Heart right ventricle (tissue), 16 donors: Measurements from ENCODE around the gene SRSF2. TPM values are rescaled to one million over a fixed set of nuclear protein-coding genes. Genes with fewer than 3 reads are reported as not detected.

Source experiments
- ATAC-seq, 8 donors: fragments of 200-7000 bp; cut with Tn5 transposase; one replicate each; pipeline ENCODE4 v1.9.1; 2020; ENCODE audit warnings: mild to moderate bottlenecking in 8 of 8, moderate library complexity in 8 of 8, moderate number of reproducible peaks in 1 of 8
- DNase-seq, 2 donors: peaks; one replicate each; pipeline ENCODE4 v3.0.0-alpha.2; 2020
- H3K27ac ChIP-seq, 10 donors: fragments of 200-600 bp; sonication (generic) in 2 of 10; one replicate each; pipeline versions ENCODE4 v1.5.0 to v1.8.0; 2020 to 2022; ENCODE audit warnings: mild to moderate bottlenecking in 3 of 10
- H3K27me3 ChIP-seq, 7 donors: fragments of 200-600 bp; one replicate each; pipeline ENCODE4 v1.8.0; 2021 to 2022; ENCODE audit warnings: mild to moderate bottlenecking in 2 of 7
- H3K36me3 ChIP-seq, 9 donors: fragments of 200-600 bp; sonication (generic) in 1 of 9; one replicate each; pipeline versions ENCODE4 v1.5.0 to v1.8.0; 2020 to 2022; ENCODE audit warnings: mild to moderate bottlenecking in 2 of 9
- H3K4me1 ChIP-seq, 9 donors: fragments of 200-600 bp; sonication (generic) in 1 of 9; one replicate each; pipeline versions ENCODE4 v1.5.0 to v1.8.0; 2020 to 2022; ENCODE audit warnings: mild to moderate bottlenecking in 4 of 9
- H3K4me3 ChIP-seq, 10 donors: fragments of 200-600 bp; sonication (generic) in 2 of 10; one replicate each; pipeline versions ENCODE4 v1.5.0 to v1.8.0; 2020 to 2022; ENCODE audit warnings: mild to moderate bottlenecking in 7 of 10, moderate library complexity in 2 of 10
- H3K9me3 ChIP-seq, 11 donors: fragments of 200-600 bp in 10 of 11; sonication (generic) in 2 of 11; one replicate each; pipeline versions ENCODE4 v1.5.0 to v1.8.0; 2013 to 2022; ENCODE audit warnings: mild to moderate bottlenecking in 2 of 11, control low read depth in 1 of 11, moderate library complexity in 1 of 11
- WGBS, 2 donors: extraction: QIAGEN DNeasy Blood & Tissue Kit; methylation state at CpG; one replicate each; pipeline ENCODE4 v1.1.7; 2013; ENCODE audit warnings: inconsistent platforms in 1 of 2; 5-methylcytosine and 5-hydroxymethylcytosine counted together
- intact Hi-C, 10 donors: fragments of 100-400 bp; cut with DNase I; formaldehyde crosslinking; loops; one replicate each; pipeline versions ENCODE4 v1.11.1 to v1.14.2; 2022
- long read RNA-seq, 3 donors: library from polyadenylated mRNA; unstranded; transcript quantifications; one replicate each; pipeline ENCODE4 v2.0.0, GENCODE V29; 2020 to 2021
- polyA plus RNA-seq, 2 donors: library from polyadenylated mRNA; stranded (reverse); fragments of 200-250 nt; gene quantifications; one replicate each; pipeline ENCODE4 v1.2.3, GENCODE V29; 2013
- total RNA-seq, 10 donors: library from RNA; stranded (reverse); fragmentation: NEBNext Ultra II Directional in 3 of 10; extraction: Animal tissue kit (Norgen Biotek cat#: 25700) in 3 of 10; gene quantifications; one replicate each; pipeline versions ENCODE4 v1.2.1 to v1.2.4, GENCODE V29; 2021 to 2023
- TF ChIP-seq, protein P1 (sequence below), 9 donors: fragments of 200-600 bp; sonication (generic) in 2 of 9; IDR thresholded peaks; one replicate each; pipeline versions ENCODE4 v1.5.0 to v1.8.0; 2021 to 2022; ENCODE audit warnings: antibody characterized with exemption in 9 of 9, mild to moderate bottlenecking in 5 of 9, moderate library complexity in 1 of 9
- donor health status: Arrhythmogenic right ventricular cardiomyopathy.
- donor health status: ischemic (EF 13 %, LVEDD 7.1; RV severe dilation, severe dysfunction).
- donor health status: healthy with polysubstance abuse.
- donor health status: DM: no; HTN: yes; CAD: no.
- donor health status: DM: no; HTN: no; CAD: no.
- donor health status: ischemic (EF 25% LVEDD 6.9; RV normal size, moderate dysfunction).
- donor health status: ischemic (EF 25% LVEDD 5.7; RV mildly dilated, moderate dysfunction).
- donor health status: healthy.
- donor health status: DM: yes; HTN: yes; CAD: no.
- donor health status: Ischemic cardiomyopathy.
- donor health status: ischemic (EF 35%, LVEDD 5.7; RV mildly dilated, moderate dysfunction).
- donor health status: nonischemic (EF 11% LVEDD 7.7; RV severe dilation, severe dysfunction).
- donor health status: DM: yes; HTN: yes; CAD: no.
- donor health status: PGD.
- donor health status: ischemic (EF 29% LVEDD 5.4; RV normal size, mild dysfunction).
- donor health status: nonischemic (EF 23%, LVEDD 6.1; RV moderate dilation, normal function).

SRSF2 gene, protein sequence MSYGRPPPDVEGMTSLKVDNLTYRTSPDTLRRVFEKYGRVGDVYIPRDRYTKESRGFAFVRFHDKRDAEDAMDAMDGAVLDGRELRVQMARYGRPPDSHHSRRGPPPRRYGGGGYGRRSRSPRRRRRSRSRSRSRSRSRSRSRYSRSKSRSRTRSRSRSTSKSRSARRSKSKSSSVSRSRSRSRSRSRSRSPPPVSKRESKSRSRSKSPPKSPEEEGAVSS
- 100 to 1,000 TPM in 1 of 10 donors, 10 to 100 TPM in 9; 58.8 to 103 (median 76.3) TPM for total RNA-seq
- polyA plus RNA-seq = 100 to 1,000 TPM in 1 of 2 donors, 10 to 100 TPM in 1; 93.4 to 109 TPM
- long read RNA-seq, donor 1, transcript SRSF2-202 (3 exons, 1,927 nt) = major isoform, 39 of 55 reads
- long read RNA-seq, donor 1, partial matches to known transcripts = 3 of 55 reads
- long read RNA-seq, donor 1, other reads (novel, unspliced or antisense) = 6 of 55 reads
- long read RNA-seq, donor 2, transcript SRSF2-203 (2 exons, 2,885 nt) = minor isoform, 8 of 75 reads
- long read RNA-seq, donor 2, transcript SRSF2-202 (3 exons, 1,927 nt) = major isoform, 51 of 75 reads
- long read RNA-seq, donor 2, partial matches to known transcripts = 6 of 75 reads
- long read RNA-seq, donor 2, other reads (novel, unspliced or antisense) = 8 of 75 reads
- long read RNA-seq, donor 3, transcript SRSF2-203 (2 exons, 2,885 nt) = minor isoform, 13 of 164 reads
- long read RNA-seq, donor 3, transcript SRSF2-202 (3 exons, 1,927 nt) = major isoform, 132 of 164 reads
- long read RNA-seq, donor 3, partial matches to known transcripts = 5 of 164 reads
- long read RNA-seq, donor 3, other reads (novel, unspliced or antisense) = 9 of 164 reads

DNA sequence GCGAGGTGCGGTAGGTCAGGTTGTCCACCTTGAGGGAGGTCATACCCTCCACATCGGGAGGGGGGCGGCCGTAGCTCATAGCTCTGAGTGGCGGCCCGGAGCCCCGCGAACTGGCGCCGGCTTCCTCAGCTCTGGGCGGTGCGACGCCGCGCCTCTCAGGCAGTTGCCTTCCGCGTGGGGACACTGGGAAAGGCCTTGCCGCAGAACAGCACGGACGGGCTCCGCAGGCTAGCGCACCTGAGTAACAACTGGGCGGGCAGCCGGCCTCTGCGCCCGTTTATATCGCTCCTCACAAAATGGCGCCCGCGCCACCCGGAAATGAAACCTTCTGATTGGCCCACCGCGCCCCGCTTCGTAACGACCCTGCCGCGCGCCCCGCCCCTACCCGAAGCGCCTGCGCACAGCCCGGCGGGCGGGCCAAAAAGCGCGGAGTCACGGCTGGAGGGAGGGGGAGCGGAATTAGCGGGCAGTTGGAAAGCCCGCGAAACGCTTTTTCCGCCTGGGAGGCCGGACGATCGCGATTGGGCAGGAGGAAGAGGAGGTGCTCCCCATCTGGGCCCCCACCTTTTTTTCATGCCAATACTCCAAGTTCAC lies at the start of gene SRSF2:
Gene SRSF2, minus strand, starts transcription at position 250 of the 594 bp plus-strand sequence. Its CDS starts 171 bp downstream, at position 79.
- H3K36me3 ChIP-seq = peaks cover 0 to 58% (median 32%) of the 10 kb centered on the region in 9 donors
- 0 to 1% methylated on average over 58 to 60 of the region's 60 CpGs for WGBS, 2 donors
- no peaks in the 10 kb centered on the region for H3K9me3 ChIP-seq
- TF ChIP-seq, protein P1, sequence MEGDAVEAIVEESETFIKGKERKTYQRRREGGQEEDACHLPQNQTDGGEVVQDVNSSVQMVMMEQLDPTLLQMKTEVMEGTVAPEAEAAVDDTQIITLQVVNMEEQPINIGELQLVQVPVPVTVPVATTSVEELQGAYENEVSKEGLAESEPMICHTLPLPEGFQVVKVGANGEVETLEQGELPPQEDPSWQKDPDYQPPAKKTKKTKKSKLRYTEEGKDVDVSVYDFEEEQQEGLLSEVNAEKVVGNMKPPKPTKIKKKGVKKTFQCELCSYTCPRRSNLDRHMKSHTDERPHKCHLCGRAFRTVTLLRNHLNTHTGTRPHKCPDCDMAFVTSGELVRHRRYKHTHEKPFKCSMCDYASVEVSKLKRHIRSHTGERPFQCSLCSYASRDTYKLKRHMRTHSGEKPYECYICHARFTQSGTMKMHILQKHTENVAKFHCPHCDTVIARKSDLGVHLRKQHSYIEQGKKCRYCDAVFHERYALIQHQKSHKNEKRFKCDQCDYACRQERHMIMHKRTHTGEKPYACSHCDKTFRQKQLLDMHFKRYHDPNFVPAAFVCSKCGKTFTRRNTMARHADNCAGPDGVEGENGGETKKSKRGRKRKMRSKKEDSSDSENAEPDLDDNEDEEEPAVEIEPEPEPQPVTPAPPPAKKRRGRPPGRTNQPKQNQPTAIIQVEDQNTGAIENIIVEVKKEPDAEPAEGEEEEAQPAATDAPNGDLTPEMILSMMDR (IDR thresholded peaks at IDR 0.05) = no peak
- peaks cover 11 to 77% (median 64%) of the 10 kb centered on the region in 9 donors for H3K4me1 ChIP-seq
- DNase-seq = peak; percentile 98
- H3K27me3 ChIP-seq = no peaks in the 10 kb centered on the region
- peak within 1 kb of the TSS; percentile 84 to 98 (median 94) for H3K4me3 ChIP-seq
- ATAC-seq = peak; percentile 88 to 96 (median 94)
- intact Hi-C loops = no loop called here
- peak within 1 kb of the TSS; percentile 95 to 99 (median 99) for H3K27ac ChIP-seq

DNA sequence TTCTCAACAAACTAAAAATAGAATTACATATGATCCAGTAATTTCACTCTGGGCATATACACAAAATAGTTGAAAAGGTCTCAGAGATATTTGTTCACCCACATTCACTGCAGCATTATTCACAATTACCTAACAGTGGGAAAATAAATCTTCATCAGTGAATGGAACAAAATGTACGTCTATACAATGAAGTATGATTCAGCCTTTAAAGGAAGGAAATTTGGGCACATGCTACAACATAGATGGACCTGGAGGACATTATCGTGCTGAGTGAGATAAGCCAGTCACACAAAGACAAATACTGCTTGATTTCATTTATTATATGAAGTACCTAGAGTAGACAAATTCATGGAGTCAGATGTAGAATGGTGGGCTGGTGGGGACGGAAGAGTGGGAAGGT lies 47.8 kb upstream of the SRSF2 start:
- no peak overlapping the region for H3K4me3 ChIP-seq
- peaks cover 0 to 68% (median 17%) of the 10 kb centered on the region in 9 donors for H3K36me3 ChIP-seq
- DNase-seq (no peak), ATAC-seq (no peak)
- intact Hi-C loops = no loop called here
- H3K27me3 ChIP-seq = no peaks in the 10 kb centered on the region
- H3K27ac ChIP-seq = no peak overlapping the region
- 79 to 82% methylated on average over 3 of the region's 3 CpGs for WGBS, 2 donors
- TF ChIP-seq, protein P1 (IDR thresholded peaks at IDR 0.05) = no peak
- no peaks in the 10 kb centered on the region for H3K9me3 ChIP-seq
- no peaks in the 10 kb centered on the region for H3K4me1 ChIP-seq

DNA sequence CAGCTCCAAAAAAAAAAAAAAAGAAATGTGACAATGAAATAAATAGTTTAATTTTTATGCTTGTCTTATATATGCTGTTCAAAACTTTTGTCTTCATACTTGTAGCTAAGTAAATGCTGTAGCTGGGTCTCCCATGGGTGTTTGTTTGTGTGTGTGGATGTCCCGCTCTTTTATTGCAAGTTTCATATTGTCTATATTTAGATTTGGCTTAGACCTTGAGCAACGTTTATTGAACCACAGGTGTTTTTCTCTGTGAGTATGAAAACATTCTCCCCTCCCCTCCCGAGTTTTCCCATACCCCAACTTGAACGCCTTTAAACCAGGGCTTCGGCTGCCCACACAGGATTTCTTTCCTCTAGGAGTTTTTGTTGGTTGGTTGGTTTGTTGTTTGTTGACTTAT lies 46.0 kb upstream of the SRSF2 start:
- H3K36me3 ChIP-seq = peaks cover 0 to 86% (median 28%) of the 10 kb centered on the region in 9 donors
- intact Hi-C loops = no loop called here

More for the DNA sequence above, 46.0 kb upstream of the SRSF2 start:
- no peak for DNase-seq
- Histone ChIP-seq H3K4me1 (no peaks in the 10 kb centered on the region), H3K9me3 (no peaks in the 10 kb centered on the region), H3K4me3 (no peak overlapping the region), H3K27me3 (no peaks in the 10 kb centered on the region), H3K27ac (no peak overlapping the region)
- whole genome bisulfite sequencing, 2 donors = 78 to 81% methylated on average over 5 of the region's 5 CpGs
- TF ChIP-seq, protein P1 (IDR thresholded peaks at IDR 0.05) = no peak
- ATAC-seq = no peak
